Naive B cell (primary cell): Measurements from ENCODE around the gene ARL4A. TPM values are rescaled to one million over a fixed set of nuclear protein-coding genes. Genes with fewer than 3 reads are reported as not detected.
A peak's percentile ranks its signal among the peaks of the same experiment; 100 is the strongest.
"Not testable (repeated sequence)": the region's sequence is repeated elsewhere in the genome, so short reads cannot be mapped to it uniquely, and the experiment has no call there.

ENCODE experiments used
- ATAC-seq, 2 donors: fragments of 150-1000 bp; cut with Tn5 transposase; 2 replicates each; pipeline ENCODE4 v1.10.0; 2021; ENCODE audit warnings: low read depth in 2 of 2, mild to moderate bottlenecking in 2 of 2, moderate library complexity in 2 of 2
- DNase-seq: peaks from one replicate; pipeline ENCODE4 v3.0.0; 2022
- H3K27ac Mint-ChIP-seq, 6 donors: one replicate each; pipeline ENCODE4 v1.8.0; 2020 to 2022; ENCODE audit warnings: mild to moderate bottlenecking in 6 of 6, mixed read lengths in 6 of 6, moderate library complexity in 5 of 6, inconsistent platforms in 2 of 6
- H3K27me3 Mint-ChIP-seq, 3 donors: one replicate each; pipeline ENCODE4 v1.8.0; 2021 to 2022; ENCODE audit warnings: mixed read lengths in 3 of 3, mild to moderate bottlenecking in 1 of 3
- H3K36me3 Mint-ChIP-seq, 2 donors: one replicate each; pipeline ENCODE4 v1.8.0; 2020 to 2022; ENCODE audit warnings: mixed read lengths in 2 of 2, inconsistent platforms in 1 of 2, mild to moderate bottlenecking in 1 of 2
- H3K4me1 Mint-ChIP-seq, 3 donors: one replicate each; pipeline ENCODE4 v1.8.0; 2020 to 2022; ENCODE audit warnings: mixed read lengths in 3 of 3, inconsistent platforms in 1 of 3, mild to moderate bottlenecking in 1 of 3, moderate library complexity in 1 of 3
- H3K4me3 Mint-ChIP-seq, 8 donors: one replicate each; pipeline ENCODE4 v1.8.0; 2020 to 2022; ENCODE audit warnings: mild to moderate bottlenecking in 8 of 8, mixed read lengths in 8 of 8, moderate library complexity in 8 of 8, inconsistent platforms in 2 of 8
- H3K9me3 Mint-ChIP-seq, 7 donors: one replicate each; pipeline ENCODE4 v1.8.0; 2020 to 2022; ENCODE audit warnings: mixed read lengths in 7 of 7, mild to moderate bottlenecking in 5 of 7, inconsistent platforms in 2 of 7, moderate library complexity in 1 of 7
- polyA plus RNA-seq, 6 donors: library from polyadenylated mRNA; unstranded; fragments of 300-500 nt; fragmentation: Illumina TruSeq; gene quantifications; one replicate each; pipeline ENCODE4 v1.2.3, GENCODE V29; 2021; ENCODE audit warnings: low read depth in 6 of 6

ARL4A gene
- polyA plus RNA-seq, 6 donors from 2014 or later, result 132 to 231 (median 141) TPM

DNA sequence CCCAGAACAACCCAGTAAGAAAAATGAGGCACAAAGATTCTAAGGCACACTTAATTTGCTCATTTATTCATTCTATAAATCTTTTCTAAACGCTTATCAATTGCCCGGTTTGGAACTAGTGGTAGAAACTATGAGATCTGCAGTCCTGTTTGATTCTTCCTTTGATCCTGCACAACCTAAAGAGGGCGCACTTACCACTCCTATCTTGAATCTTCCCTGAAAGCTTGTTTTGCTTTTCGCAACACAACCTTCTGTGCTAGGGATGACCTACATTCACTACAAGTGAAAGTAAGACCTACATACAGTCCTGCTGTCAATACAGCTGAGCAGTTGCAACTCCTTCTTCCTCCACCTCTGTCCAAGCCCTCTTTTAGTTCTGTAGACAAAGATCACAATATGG, 12.6 kb upstream of the ARL4A start:
- H3K9me3 Mint-ChIP-seq, result peaks cover 0 to 14% (median 7%) of the 10 kb centered on the region in 7 donors
- H3K36me3 Mint-ChIP-seq, result peaks cover 0 to 4% of the 10 kb centered on the region in 2 donors
- H3K4me3 Mint-ChIP-seq, result no peak overlapping the region
- peak overlapping the region in 4 of 6 donors; percentile 7 to 69 (median 22) for H3K27ac Mint-ChIP-seq
- no peaks in the 10 kb centered on the region for H3K27me3 Mint-ChIP-seq
- DNase-seq, result peak; percentile 31
- peak; percentile 70 to 73 for ATAC-seq
- H3K4me1 Mint-ChIP-seq, result peaks cover 24 to 32% (median 26%) of the 10 kb centered on the region in 3 donors

GRCh38 chr7:12683678-12684585, 3.5 kb upstream of the ARL4A start:
- H3K27ac Mint-ChIP-seq, result peak overlapping the region in 5 of 6 donors; percentile 9 to 99 (median 98)
- H3K4me3 Mint-ChIP-seq, result peak overlapping the region in 1 of 8 donors; percentile 98
- H3K4me1 Mint-ChIP-seq, result peaks cover 23 to 34% (median 32%) of the 10 kb centered on the region in 3 donors

GRCh38 chr7:12684733-12685132, 2.7 kb upstream of the ARL4A start:
- no peak for ATAC-seq
- H3K4me1 Mint-ChIP-seq, result peaks cover 23 to 40% (median 40%) of the 10 kb centered on the region in 3 donors

More at GRCh38 chr7:12683678-12684585, 3.5 kb upstream of the ARL4A start:
- peaks cover 0 to 2% of the 10 kb centered on the region in 2 donors for H3K36me3 Mint-ChIP-seq
- no peaks in the 10 kb centered on the region for H3K27me3 Mint-ChIP-seq
- DNase-seq, result no peak
- H3K9me3 Mint-ChIP-seq, result no peaks in the 10 kb centered on the region
- no peak for ATAC-seq

GRCh38 chr7:12685550-12685949, 1.9 kb upstream of the ARL4A start:
- no peak for ATAC-seq

More at GRCh38 chr7:12684733-12685132, 2.7 kb upstream of the ARL4A start:
- H3K36me3 Mint-ChIP-seq, result peaks cover 0 to 5% of the 10 kb centered on the region in 2 donors
- peak overlapping the region; percentile 93 to 100 (median 99) for H3K27ac Mint-ChIP-seq
- H3K4me3 Mint-ChIP-seq, result peak overlapping the region in 2 of 8 donors; percentile 98
- peak; percentile 64 for DNase-seq
- no peaks in the 10 kb centered on the region for H3K27me3 Mint-ChIP-seq
- H3K9me3 Mint-ChIP-seq, result no peaks in the 10 kb centered on the region

GRCh38 chr7:12686234-12686890, 1.1 kb upstream of the ARL4A start:
- H3K27me3 Mint-ChIP-seq, result no peaks in the 10 kb centered on the region
- DNase-seq, result peak; percentile 99
- H3K4me1 Mint-ChIP-seq, result peaks cover 23 to 45% (median 43%) of the 10 kb centered on the region in 3 donors
- ATAC-seq, result peak; percentile 79 to 83
- peak overlapping the region; percentile 87 to 100 (median 98) for H3K4me3 Mint-ChIP-seq
- no peaks in the 10 kb centered on the region for H3K9me3 Mint-ChIP-seq
- H3K27ac Mint-ChIP-seq, result peak overlapping the region; percentile 98 to 100 (median 99)
- H3K36me3 Mint-ChIP-seq, result peaks cover 0 to 5% of the 10 kb centered on the region in 2 donors

More at GRCh38 chr7:12685550-12685949, 1.9 kb upstream of the ARL4A start:
- peaks cover 23 to 44% (median 43%) of the 10 kb centered on the region in 3 donors for H3K4me1 Mint-ChIP-seq
- peak; percentile 46 for DNase-seq
- H3K36me3 Mint-ChIP-seq, result peaks cover 0 to 5% of the 10 kb centered on the region in 2 donors
- H3K27ac Mint-ChIP-seq, result peak overlapping the region; percentile 98 to 100 (median 99)
- H3K9me3 Mint-ChIP-seq, result no peaks in the 10 kb centered on the region
- H3K4me3 Mint-ChIP-seq, result peak overlapping the region; percentile 66 to 98 (median 92)
- no peaks in the 10 kb centered on the region for H3K27me3 Mint-ChIP-seq

- ATAC-seq (no peak), DNase-seq (no peak)
- Mint-ChIP-seq H3K9me3 (no peaks in the 10 kb centered on the region), H3K36me3 (peaks cover 0 to 5% of the 10 kb centered on the region in 2 donors), H3K27ac (peak overlapping the region; percentile 98 to 100 (median 99)), H3K4me3 (peak overlapping the region; percentile 87 to 100 (median 98)), H3K27me3 (no peaks in the 10 kb centered on the region), H3K4me1 (peaks cover 23 to 51% (median 44%) of the 10 kb centered on the region in 3 donors)
Measured at GRCh38 chr7:12687718-12688171, 312 bp downstream of the ARL4A start.

DNA sequence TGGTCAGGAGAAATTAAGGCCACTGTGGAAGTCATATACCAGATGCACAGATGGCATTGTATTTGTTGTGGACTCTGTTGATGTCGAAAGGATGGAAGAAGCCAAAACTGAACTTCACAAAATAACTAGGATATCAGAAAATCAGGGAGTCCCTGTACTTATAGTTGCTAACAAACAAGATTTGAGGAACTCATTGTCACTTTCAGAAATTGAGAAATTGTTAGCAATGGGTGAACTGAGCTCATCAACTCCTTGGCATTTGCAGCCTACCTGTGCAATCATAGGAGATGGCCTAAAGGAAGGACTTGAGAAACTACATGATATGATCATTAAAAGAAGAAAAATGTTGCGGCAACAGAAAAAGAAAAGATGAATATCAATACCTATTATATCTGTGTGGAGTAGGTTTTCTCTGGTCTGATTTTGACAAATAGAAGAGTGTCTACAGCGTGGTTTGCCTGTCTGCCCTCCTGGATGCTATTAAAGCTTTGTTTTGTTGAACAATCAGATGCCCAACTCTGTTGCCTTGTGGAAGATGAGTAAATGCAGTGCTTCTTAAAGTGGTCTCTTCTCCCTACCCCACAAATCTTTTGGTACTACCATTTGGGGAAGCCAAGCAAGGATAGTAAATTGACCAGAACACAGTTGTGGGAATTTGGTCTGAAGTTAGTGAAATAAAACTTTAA, 1.2 kb downstream of the ARL4A start:
- not testable (repeated sequence) for H3K36me3 Mint-ChIP-seq, H3K27me3 Mint-ChIP-seq, ATAC-seq, H3K9me3 Mint-ChIP-seq, DNase-seq
- H3K27ac Mint-ChIP-seq, result peak overlapping the region in 2 of 6 donors; percentile 47 to 99
- H3K4me3 Mint-ChIP-seq, result peak overlapping the region in 7 of 8 donors; percentile 68 to 100 (median 97)
- H3K4me1 Mint-ChIP-seq, result peaks cover 28 to 51% (median 48%) of the 10 kb centered on the region in 3 donors

DNA sequence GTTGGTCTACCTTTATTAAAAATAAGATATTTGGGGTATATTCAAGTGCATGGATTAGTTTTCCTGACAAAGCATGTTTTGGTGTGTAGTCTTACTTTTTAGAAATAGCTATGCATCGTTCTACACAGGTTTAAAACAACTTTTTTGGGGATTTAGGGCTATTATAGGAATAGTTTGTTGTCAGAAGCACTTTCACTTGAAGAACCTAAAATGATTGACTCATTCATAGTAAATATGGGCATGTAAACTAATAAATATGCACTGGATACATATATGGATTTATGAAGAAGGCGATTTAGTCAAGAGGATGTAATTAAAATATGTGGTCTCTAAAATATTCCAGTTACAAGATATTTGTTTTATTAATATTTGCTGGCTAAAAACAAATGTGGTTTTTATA, 2.0 kb downstream of the ARL4A start:
- no peak for ATAC-seq
- no peak for DNase-seq
- Mint-ChIP-seq H3K27ac (peak overlapping the region in 4 of 6 donors; percentile 3 to 99 (median 12)), H3K4me1 (peaks cover 28 to 51% (median 43%) of the 10 kb centered on the region in 3 donors), H3K36me3 (peaks cover 0 to 5% of the 10 kb centered on the region in 2 donors), H3K9me3 (no peaks in the 10 kb centered on the region), H3K27me3 (no peaks in the 10 kb centered on the region), H3K4me3 (peak overlapping the region in 1 of 8 donors; percentile 98)

- Mint-ChIP-seq H3K4me1 (peaks cover 28 to 51% (median 43%) of the 10 kb centered on the region in 3 donors), H3K27ac (peak overlapping the region in 1 of 6 donors; percentile 99), H3K4me3 (peak overlapping the region in 2 of 8 donors; percentile 34 to 98), H3K36me3 (peaks cover 0 to 5% of the 10 kb centered on the region in 2 donors), H3K9me3 (no peaks in the 10 kb centered on the region), H3K27me3 (no peaks in the 10 kb centered on the region)
- ATAC-seq, result no peak
- no peak for DNase-seq
Measured at GRCh38 chr7:12690041-12690878, 2.8 kb downstream of the ARL4A start.

GRCh38 chr7:12691388-12691787, 4.0 kb downstream of the ARL4A start:
- DNase-seq, H3K4me3 Mint-ChIP-seq, H3K27me3 Mint-ChIP-seq, H3K36me3 Mint-ChIP-seq, H3K9me3 Mint-ChIP-seq, ATAC-seq: not testable (repeated sequence)
- Mint-ChIP-seq H3K27ac (peak overlapping the region in 1 of 6 donors; percentile 54), H3K4me1 (peaks cover 19 to 42% (median 40%) of the 10 kb centered on the region in 3 donors)

GRCh38 chr7:12692035-12692434, 4.6 kb downstream of the ARL4A start:
- ATAC-seq (no peak), DNase-seq (no peak)
- peaks cover 24 to 47% (median 44%) of the 10 kb centered on the region in 3 donors for H3K4me1 Mint-ChIP-seq
- peaks cover 0 to 5% of the 10 kb centered on the region in 2 donors for H3K36me3 Mint-ChIP-seq
- H3K9me3 Mint-ChIP-seq, result no peaks in the 10 kb centered on the region
- H3K27me3 Mint-ChIP-seq, result no peaks in the 10 kb centered on the region
- peak overlapping the region in 1 of 6 donors; percentile 10 for H3K27ac Mint-ChIP-seq
- H3K4me3 Mint-ChIP-seq, result no peak overlapping the region
